ENCODE measurements around the gene SLC38A7. TPM values are rescaled to one million over a fixed set of nuclear protein-coding genes. Genes with fewer than 3 reads are reported as not detected.

Gene SLC38A7
- total RNA-seq, 1 experiment from 2014 or later, result 26.6 TPM

DNA sequence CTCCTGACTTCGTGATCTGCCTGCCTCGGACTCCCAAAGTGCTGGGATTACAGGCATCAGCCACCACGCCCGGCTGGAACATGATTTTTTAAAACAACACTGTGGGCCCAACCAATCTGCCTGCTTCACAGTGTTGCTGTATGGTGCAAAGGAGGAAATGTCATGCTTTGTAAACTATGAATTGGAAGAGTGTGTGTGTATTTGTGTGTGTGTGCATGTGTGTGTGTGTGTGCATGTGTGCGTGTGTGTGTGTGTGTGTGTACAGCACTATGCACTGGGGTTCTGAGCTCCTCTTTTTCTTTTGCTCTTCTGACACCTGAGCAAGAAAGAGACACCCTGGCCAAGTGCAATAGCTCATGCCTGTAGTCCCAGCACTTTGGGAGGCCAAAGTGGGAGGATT, 40.5 kb downstream of the SLC38A7 start:
- DNase-seq, result no peak
- Histone ChIP-seq H3K27me3 (ENCODE audit: insufficient read depth, low read length) (no peaks in the 10 kb centered on the region), H2BK5ac (ENCODE audit: insufficient read length, low read length) (no peak overlapping the region), H3K4me1 (ENCODE audit: insufficient read depth, low read length) (no peaks in the 10 kb centered on the region), H3K9ac (ENCODE audit: extremely low read depth, insufficient read length, low read length) (no peak overlapping the region), H4K5ac (ENCODE audit: insufficient read length, low read depth, low read length) (no peak overlapping the region), H4K20me1 (ENCODE audit: control insufficient read depth, insufficient read depth, insufficient read length) (no peaks in the 10 kb centered on the region), H3K4ac (ENCODE audit: low read depth, low read length) (no peak overlapping the region), H4K8ac (replicated peaks; ENCODE audit: insufficient read length, low read depth, low read length) (no peak overlapping the region), H3K79me1 (ENCODE audit: insufficient read depth, low read depth, low read length, poor library complexity, severe bottlenecking) (no peaks in the 10 kb centered on the region), H3K79me2 (ENCODE audit: insufficient read depth, low read length) (no peaks in the 10 kb centered on the region), H3K27ac (ENCODE audit: insufficient read length, low read depth, low read length) (no peak overlapping the region), H3K23ac (ENCODE audit: insufficient read length, low read depth, low read length) (no peak overlapping the region), H3K9me3 (ENCODE audit: control insufficient read depth, low read depth, low read length) (no peaks in the 10 kb centered on the region), H3K23me2 (ENCODE audit: insufficient read length, low read depth, low read length, poor library complexity, severe bottlenecking) (peaks cover 2% of the 10 kb centered on the region), H2AK5ac (ENCODE audit: insufficient read length, low read length) (no peak overlapping the region), H2BK120ac (ENCODE audit: low read depth, low read length, poor library complexity, severe bottlenecking) (no peak overlapping the region), H2BK15ac (ENCODE audit: low read depth, low read length) (no peak overlapping the region), H3K4me2 (ENCODE audit: insufficient read depth, insufficient read length, low read length) (no peak overlapping the region), H3K14ac (ENCODE audit: insufficient read depth, low read length) (no peak overlapping the region), H2BK12ac (ENCODE audit: insufficient read length, low read depth, low read length) (no peak overlapping the region), H2AFZ (ENCODE audit: low read length) (no peak overlapping the region), H3K56ac (ENCODE audit: insufficient read length, low read depth, low read length) (no peak overlapping the region), H4K91ac (ENCODE audit: insufficient read length, low read depth, low read length) (no peak overlapping the region), H3T11ph (ENCODE audit: low read length) (no peak overlapping the region), H3K18ac (ENCODE audit: insufficient read length, low read depth, low read length) (no peak overlapping the region), H2BK20ac (ENCODE audit: low read depth, low read length, poor library complexity, severe bottlenecking) (no peak overlapping the region)
- WGBS (ENCODE audit: extremely low coverage, insufficient read length, low lambda C conversion rate), result no CpG with 5 or more reads among the region's 5 CpGs
- Mint-ChIP-seq H3K9me3 (no peaks in the 10 kb centered on the region), H3K27me3 (ENCODE audit: low read depth) (no peaks in the 10 kb centered on the region), H3K4me1 (peaks cover 0 to 5% of the 10 kb centered on the region in 2 experiments; a peak in 1 of 4 replicates), H3K36me3 (ENCODE audit: insufficient read depth in 1 of 3, low read depth in 3 of 3) (no peaks in the 10 kb centered on the region), H3K27ac (no peak overlapping the region), H3K4me3 (no peak overlapping the region)
- TF ChIP-seq CTCF (conservative IDR thresholded peaks at IDR 0.05), result no peak
